Stimulated activated CD4-positive, alpha-beta T cell treated with anti-CD3 and anti-CD28 coated beads, Interleukin-12 subunit alpha, Interleukin-12 subunit beta, amount 100 ng/mL, for 48 hours (primary cell): ENCODE measurements around the gene IL24.

Experiments
- DNase-seq, 3 donors: peaks; one replicate each; pipeline ENCODE4 v3.0.0-alpha.2; 2020; ENCODE audit warnings: low read depth in 2 of 3, low spot score in 1 of 3

The IL24 gene

GRCh38 chr1:206949641-206950040, 52.4 kb downstream of the IL24 start:
- DNase-seq = no peak

- no peak for DNase-seq
Measured at GRCh38 chr1:206951318-206952100, 54.3 kb downstream of the IL24 start.

GRCh38 chr1:206952171-206952570, 54.9 kb downstream of the IL24 start:
- no peak for DNase-seq

GRCh38 chr1:206953126-206953525, 55.9 kb downstream of the IL24 start:
- no peak for DNase-seq

GRCh38 chr1:206953626-206954025, 56.4 kb downstream of the IL24 start:
- DNase-seq = no peak
